Measurements from ENCODE around the gene MYO3B.

Gene MYO3B

GRCh38 chr2:170586571-170587095 lies 408.7 kb downstream of the MYO3B start:
- ChIA-PET CTCF (interaction anchor here (1.4 kb wide), 1 partner anchor 27 kb away, joined by 3 read pairs; no protein-coding TSS in a partner anchor), POLR2A (no interaction called here)
- TF ChIP-seq CTCF (IDR thresholded peaks at IDR 0.05; ENCODE audit: control extremely low read depth, extremely low read depth, low read depth, missing control alignments): no peak
- DNase-seq (ENCODE audit: extremely low spot score): no peak

GRCh38 chr2:170587117-170587516 lies 409.2 kb downstream of the MYO3B start:
- TF ChIP-seq CTCF (IDR thresholded peaks at IDR 0.05; ENCODE audit: control extremely low read depth, extremely low read depth, low read depth, missing control alignments): no peak
- ChIA-PET CTCF (interaction anchor here (1.4 kb wide), 1 partner anchor 28 kb away, joined by 3 read pairs; no protein-coding TSS in a partner anchor), POLR2A (no interaction called here)
- no peak for DNase-seq (ENCODE audit: extremely low spot score)

- no peak for TF ChIP-seq CTCF (IDR thresholded peaks at IDR 0.05; ENCODE audit: control extremely low read depth, extremely low read depth, low read depth, missing control alignments)
- POLR2A ChIA-PET: no interaction called here
- DNase-seq (ENCODE audit: extremely low spot score): no peak
- CTCF ChIA-PET: interaction anchor here (1.4 kb wide), 1 partner anchor 28 kb away, joined by 3 read pairs; no protein-coding TSS in a partner anchor
These were observed 410.0 kb downstream of the MYO3B start for GRCh38 chr2:170587922-170588321.

- ChIA-PET POLR2A (no interaction called here), CTCF (interaction anchor here (1.4 kb wide), 1 partner anchor 11 kb away, joined by 4 read pairs; no protein-coding TSS in a partner anchor)
- no peak for TF ChIP-seq CTCF (IDR thresholded peaks at IDR 0.05; ENCODE audit: control extremely low read depth, extremely low read depth, low read depth, missing control alignments)
- DNase-seq (ENCODE audit: extremely low spot score): no peak
These were observed 410.8 kb downstream of the MYO3B start for GRCh38 chr2:170588729-170589128.

GRCh38 chr2:170596576-170596975 lies 418.6 kb downstream of the MYO3B start:
- no peak for DNase-seq (ENCODE audit: extremely low spot score)
- ChIA-PET CTCF (no interaction called here), POLR2A (no interaction called here)
- TF ChIP-seq CTCF (IDR thresholded peaks at IDR 0.05; ENCODE audit: control extremely low read depth, extremely low read depth, low read depth, missing control alignments): no peak

- no peak for TF ChIP-seq CTCF (IDR thresholded peaks at IDR 0.05; ENCODE audit: control extremely low read depth, extremely low read depth, low read depth, missing control alignments)
- ChIA-PET POLR2A (no interaction called here), CTCF (no interaction called here)
- DNase-seq (ENCODE audit: extremely low spot score): no peak
These were observed 420.1 kb downstream of the MYO3B start for GRCh38 chr2:170598067-170598395.
